PFSK-1 (cell line): ENCODE measurements around the gene GPSM1.

Source experiments
- FOXP2 ChIP-seq: optimal IDR thresholded peaks from 2 replicates; pipeline ENCODE3; 2011; ENCODE audit warnings: borderline replicate concordance, control low read depth, inconsistent platforms; ENCODE audit not compliant: insufficient read depth; ENCODE audit errors: extremely low read length, extremely low read depth
- POLR2AphosphoS5 ChIP-seq: IDR thresholded peaks from 2 replicates; pipeline ENCODE4 v1.6.1; 2012; ENCODE audit warnings: low read depth, mild to moderate bottlenecking, control low read depth, low read length, moderate library complexity
- REST ChIP-seq, 2 experiments: IDR thresholded peaks; 2 replicates each; pipeline versions ENCODE4 v1.6.1 to v1.8.0; 2011 to 2012; ENCODE audit warnings: low read depth in 2 of 2, low read length in 2 of 2, control low read depth in 1 of 2, inconsistent platforms in 1 of 2, mild to moderate bottlenecking in 1 of 2, moderate library complexity in 1 of 2; ENCODE audit not compliant: insufficient read depth in 1 of 2

DNA sequence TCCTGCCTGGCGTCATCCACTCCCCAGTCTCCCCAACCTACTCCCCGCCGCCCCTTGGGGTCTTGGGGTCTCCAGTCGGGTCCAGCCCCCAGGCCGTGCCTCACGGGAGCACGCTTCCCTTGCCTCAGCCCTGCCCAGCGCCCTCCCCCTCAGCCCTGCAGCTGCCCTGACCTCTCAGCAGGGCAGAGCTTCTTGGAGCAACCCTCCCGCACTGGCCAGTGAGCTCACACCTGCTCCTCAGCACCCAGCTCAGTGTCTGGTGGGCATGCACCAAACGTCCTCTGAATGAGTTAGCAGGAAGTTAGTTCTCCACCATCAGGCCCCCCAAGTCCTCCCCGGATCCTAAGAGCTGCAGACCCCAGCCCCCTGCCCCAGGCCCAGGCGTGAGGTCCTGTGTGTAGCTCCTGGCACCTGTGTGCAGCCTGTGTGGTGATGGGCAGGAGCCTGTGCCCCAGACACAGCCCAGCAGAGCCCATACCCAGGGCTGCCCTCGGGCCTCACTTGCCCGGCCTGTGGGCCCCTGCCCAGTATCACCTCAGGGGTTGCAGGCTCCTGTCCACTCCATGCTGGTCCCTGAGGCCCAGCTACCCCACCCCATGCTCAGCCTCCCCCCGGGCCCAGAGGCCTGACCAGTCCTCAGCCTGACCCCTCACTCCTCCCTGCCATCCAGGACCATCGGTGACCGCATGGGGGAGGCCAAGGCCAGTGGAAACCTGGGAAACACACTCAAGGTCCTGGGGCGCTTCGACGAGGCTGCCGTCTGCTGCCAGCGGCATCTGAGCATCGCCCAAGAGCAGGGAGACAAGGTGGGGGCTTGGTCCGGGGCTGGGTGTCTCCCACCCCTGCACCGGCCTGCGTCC, 8.2 kb downstream of the GPSM1 start:
- TF ChIP-seq FOXP2 = no peak
- TF ChIP-seq REST (IDR thresholded peaks at IDR 0.05; ENCODE audit: insufficient read depth in 1 of 2, low read depth in 2 of 2, low read length in 2 of 2) = no peak
- no peak for TF ChIP-seq POLR2AphosphoS5
